PC-3 (cell line): Measurements from ENCODE around the gene SLC4A9. TPM values are rescaled to one million over a fixed set of nuclear protein-coding genes. Genes with fewer than 3 reads are reported as not detected.

Source experiments
- ATAC-seq: fragments of 200-7000 bp; cut with Tn5 transposase; 2 replicates; pipeline ENCODE4 v1.9.1; 2020; ENCODE audit warnings: mild to moderate bottlenecking, moderate library complexity
- BruUV-seq: library from RNA; stranded (reverse); fragments of 400-500 nt; replicated peaks from 2 replicates; lab custom pipeline; 2021; lab: Mats Ljungman, UMichigan
- CTCF ChIA-PET: fragments of 300-600 bp; sonication (Branson Sonifier 250); formaldehyde crosslinking; loops from one replicate; lab custom pipeline; 2022; ENCODE audit warnings: antibody characterized with exemption; lab: Charles Lee
- POLR2A ChIA-PET: fragments of 300-600 bp; sonication (Branson Sonifier 250); formaldehyde crosslinking; loops from one replicate; lab custom pipeline; 2022; ENCODE audit warnings: antibody characterized with exemption; ENCODE audit not compliant: unreplicated experiment; lab: Charles Lee
- DNase-seq: peaks from one replicate; pipeline ENCODE4 v3.0.0-alpha.2; 2015
- H2AFZ ChIP-seq: fragments of 300-600 bp; sonication (generic); 2 replicates; pipeline ENCODE4 v1.6.0; 2016; ENCODE audit warnings: antibody characterized with exemption, low read length
- H3F3A ChIP-seq: fragments of 300-600 bp; sonication (generic); one replicate; pipeline ENCODE4 v1.6.0; 2017; ENCODE audit warnings: antibody characterized with exemption, low read length, control low read depth, mild to moderate bottlenecking; ENCODE audit not compliant: unreplicated experiment
- H3K27ac ChIP-seq: fragments of 300-600 bp; sonication (generic); 2 replicates; pipeline ENCODE4 v1.5.1; 2016; ENCODE audit warnings: mild to moderate bottlenecking, low read length
- H3K27me3 ChIP-seq: fragments of 300-600 bp; sonication (generic); 2 replicates; pipeline ENCODE4 v1.6.1; 2016; ENCODE audit warnings: low read length, mixed read lengths
- H3K36me3 ChIP-seq: fragments of 300-600 bp; sonication (generic); 2 replicates; pipeline ENCODE4 v1.6.1; 2016; ENCODE audit warnings: low read depth, mixed run types, low read length, mixed read lengths
- H3K4me1 ChIP-seq: fragments of 300-600 bp; sonication (generic); 2 replicates; pipeline ENCODE4 v1.5.1; 2016; ENCODE audit warnings: low read length; ENCODE audit not compliant: insufficient read depth
- H3K4me2 ChIP-seq: fragments of 300-600 bp; sonication (generic); 2 replicates; pipeline ENCODE4 v1.6.0; 2016; ENCODE audit warnings: low read length
- H3K4me3 ChIP-seq: fragments of 300-600 bp; sonication (generic); 2 replicates; pipeline ENCODE4 v1.5.1; 2016; ENCODE audit warnings: mild to moderate bottlenecking, low read length, mixed read lengths
- H3K79me2 ChIP-seq: fragments of 300-600 bp; sonication (generic); 2 replicates; pipeline ENCODE4 v1.6.1; 2017; ENCODE audit warnings: low read length, mixed read lengths
- H3K9ac ChIP-seq: fragments of 300-600 bp; sonication (generic); 2 replicates; pipeline ENCODE4 v1.6.0; 2016; ENCODE audit warnings: mild to moderate bottlenecking, low read length
- H3K9me2 ChIP-seq: fragments of 300-600 bp; sonication (generic); replicated peaks from 2 replicates; pipeline ENCODE4 v1.6.1; 2016; ENCODE audit warnings: mixed run types, low read length, mixed read lengths
- H3K9me3 ChIP-seq: fragments of 300-600 bp; sonication (generic); 2 replicates; pipeline ENCODE4 v1.6.1; 2016; ENCODE audit warnings: low read length, mixed read lengths
- H4K20me1 ChIP-seq: fragments of 300-600 bp; sonication (generic); 2 replicates; pipeline ENCODE4 v1.6.1; 2016; ENCODE audit warnings: low read length, mixed read lengths
- EZH2 ChIP-seq: fragments of 300-600 bp; sonication (generic); IDR thresholded peaks from one replicate; pipeline ENCODE4 v1.6.1; 2017; ENCODE audit warnings: antibody characterized with exemption, mild to moderate bottlenecking, low read length; ENCODE audit not compliant: unreplicated experiment
- EZH2phosphoT487 ChIP-seq: fragments of 300-600 bp; sonication (generic); IDR thresholded peaks from 2 replicates; pipeline ENCODE4 v1.6.1; 2018; ENCODE audit warnings: mild to moderate bottlenecking, antibody characterized with exemption, low read length, borderline replicate concordance
- intact Hi-C: fragments of 100-400 bp; cut with micrococcal nuclease; formaldehyde crosslinking; loops from 2 replicates; pipeline ENCODE4 v1.9.0; 2023
- total RNA-seq: library from RNA; depleted of rRNA; stranded (reverse); fragments of >200 nt; gene quantifications from 2 replicates; pipeline ENCODE4 v1.2.3, GENCODE V29; 2014
- TF ChIP-seq, protein P1 (sequence below): fragments of 300-600 bp; sonication (generic); conservative IDR thresholded peaks from 2 replicates; pipeline ENCODE4 v1.5.1; 2017; ENCODE audit warnings: antibody characterized with exemption, low read depth, mild to moderate bottlenecking, low read length

Gene SLC4A9
- total RNA-seq, 1 experiment from 2014 or later, result 0.29 TPM

GRCh38 chr5:140381351-140381750 is 21.4 kb downstream of the SLC4A9 start:
- CTCF ChIA-PET, result interaction anchor here (0.6 kb wide), 1 partner anchor 14 kb away, joined by 3 read pairs; no protein-coding TSS in a partner anchor
- no peaks in the 10 kb centered on the region for H3K9me3 ChIP-seq
- DNase-seq, result no peak
- H3K4me3 ChIP-seq, result no peak overlapping the region
- ATAC-seq, result no peak
- H3K9me2 ChIP-seq, result no peaks in the 10 kb centered on the region
- H3K27me3 ChIP-seq, result no peaks in the 10 kb centered on the region
- no peak overlapping the region for H3K4me2 ChIP-seq
- H4K20me1 ChIP-seq, result no peaks in the 10 kb centered on the region
- H2AFZ ChIP-seq, result no peak overlapping the region
- H3K9ac ChIP-seq, result no peak overlapping the region
- intact Hi-C loops, result no loop called here
- POLR2A ChIA-PET, result no interaction called here
- no peaks in the 10 kb centered on the region for H3F3A ChIP-seq
- TF ChIP-seq EZH2phosphoT487, result no peak
- TF ChIP-seq, protein P1, sequence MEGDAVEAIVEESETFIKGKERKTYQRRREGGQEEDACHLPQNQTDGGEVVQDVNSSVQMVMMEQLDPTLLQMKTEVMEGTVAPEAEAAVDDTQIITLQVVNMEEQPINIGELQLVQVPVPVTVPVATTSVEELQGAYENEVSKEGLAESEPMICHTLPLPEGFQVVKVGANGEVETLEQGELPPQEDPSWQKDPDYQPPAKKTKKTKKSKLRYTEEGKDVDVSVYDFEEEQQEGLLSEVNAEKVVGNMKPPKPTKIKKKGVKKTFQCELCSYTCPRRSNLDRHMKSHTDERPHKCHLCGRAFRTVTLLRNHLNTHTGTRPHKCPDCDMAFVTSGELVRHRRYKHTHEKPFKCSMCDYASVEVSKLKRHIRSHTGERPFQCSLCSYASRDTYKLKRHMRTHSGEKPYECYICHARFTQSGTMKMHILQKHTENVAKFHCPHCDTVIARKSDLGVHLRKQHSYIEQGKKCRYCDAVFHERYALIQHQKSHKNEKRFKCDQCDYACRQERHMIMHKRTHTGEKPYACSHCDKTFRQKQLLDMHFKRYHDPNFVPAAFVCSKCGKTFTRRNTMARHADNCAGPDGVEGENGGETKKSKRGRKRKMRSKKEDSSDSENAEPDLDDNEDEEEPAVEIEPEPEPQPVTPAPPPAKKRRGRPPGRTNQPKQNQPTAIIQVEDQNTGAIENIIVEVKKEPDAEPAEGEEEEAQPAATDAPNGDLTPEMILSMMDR, result no peak
- TF ChIP-seq EZH2, result no peak
- no peaks in the 10 kb centered on the region for H3K79me2 ChIP-seq
- no peak overlapping the region for H3K27ac ChIP-seq
- BruUV-seq, result no TSS peak
- H3K36me3 ChIP-seq, result no peaks in the 10 kb centered on the region
- no peaks in the 10 kb centered on the region for H3K4me1 ChIP-seq

- H2AFZ ChIP-seq, result no peak overlapping the region
- BruUV-seq, result no TSS peak
- no peak overlapping the region for H3K9ac ChIP-seq
- no peaks in the 10 kb centered on the region for H3F3A ChIP-seq
- H3K36me3 ChIP-seq, result no peaks in the 10 kb centered on the region
- no peaks in the 10 kb centered on the region for H3K27me3 ChIP-seq
- H3K27ac ChIP-seq, result no peak overlapping the region
- H3K9me2 ChIP-seq, result no peaks in the 10 kb centered on the region
- no peaks in the 10 kb centered on the region for H3K4me1 ChIP-seq
- intact Hi-C loops, result no loop called here
- no peak; the same call in 1 of the 2 replicates for ATAC-seq
- no peak for DNase-seq
- CTCF ChIA-PET, result no interaction called here
- H4K20me1 ChIP-seq, result no peaks in the 10 kb centered on the region
- POLR2A ChIA-PET, result no interaction called here
- no peaks in the 10 kb centered on the region for H3K79me2 ChIP-seq
- no peak overlapping the region for H3K4me2 ChIP-seq
- no peak overlapping the region for H3K4me3 ChIP-seq
- no peaks in the 10 kb centered on the region for H3K9me3 ChIP-seq
- TF ChIP-seq EZH2 (no peak), EZH2phosphoT487 (no peak)
- TF ChIP-seq, protein P1, result no peak
Measured at GRCh38 chr5:140381972-140382371, 22.0 kb downstream of the SLC4A9 start.

DNA sequence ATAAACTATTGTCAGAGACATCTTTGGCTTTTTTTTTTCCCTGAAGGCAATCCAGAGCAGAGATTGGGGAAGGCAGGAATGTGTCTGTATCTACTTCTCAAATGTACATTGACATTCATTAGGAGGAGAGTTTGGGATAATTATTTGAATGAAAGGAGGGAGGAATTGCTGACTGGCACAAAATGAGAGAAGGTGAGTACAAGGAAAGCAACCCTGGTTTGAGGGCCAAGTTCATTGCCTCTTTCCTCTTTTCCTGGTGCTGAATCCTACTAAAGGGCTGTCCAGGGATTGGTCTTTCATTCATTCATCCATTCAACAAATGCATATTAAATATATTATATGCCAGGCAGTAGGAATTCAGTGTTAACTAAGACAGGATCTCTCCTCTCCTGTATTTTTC is 22.9 kb downstream of the SLC4A9 start:
- POLR2A ChIA-PET, result no interaction called here
- Histone ChIP-seq H3K9ac (no peak overlapping the region), H3K9me3 (no peaks in the 10 kb centered on the region), H3K27me3 (no peaks in the 10 kb centered on the region), H3K4me3 (no peak overlapping the region), H3K79me2 (no peaks in the 10 kb centered on the region), H3K4me2 (no peak overlapping the region), H3K27ac (no peak overlapping the region), H3K9me2 (no peaks in the 10 kb centered on the region), H4K20me1 (no peaks in the 10 kb centered on the region), H3K36me3 (no peaks in the 10 kb centered on the region), H3F3A (no peaks in the 10 kb centered on the region), H3K4me1 (no peaks in the 10 kb centered on the region), H2AFZ (no peak overlapping the region)
- no peak for DNase-seq
- TF ChIP-seq EZH2 (no peak), EZH2phosphoT487 (no peak)
- TF ChIP-seq, protein P1, result no peak
- no TSS peak for BruUV-seq
- CTCF ChIA-PET, result no interaction called here
- ATAC-seq, result no peak
- intact Hi-C loops, result no loop called here
